GM19238 (cell line): Measurements from ENCODE around the gene MUC20.
"Not testable (repeated sequence)": the region's sequence is repeated elsewhere in the genome, so short reads cannot be mapped to it uniquely, and the experiment has no call there.

Experiments
- DNase-seq: peaks from one replicate; pipeline ENCODE4 v3.0.0; 2011; ENCODE audit warnings: low spot score; ENCODE audit not compliant: insufficient read length

MUC20 gene

DNA sequence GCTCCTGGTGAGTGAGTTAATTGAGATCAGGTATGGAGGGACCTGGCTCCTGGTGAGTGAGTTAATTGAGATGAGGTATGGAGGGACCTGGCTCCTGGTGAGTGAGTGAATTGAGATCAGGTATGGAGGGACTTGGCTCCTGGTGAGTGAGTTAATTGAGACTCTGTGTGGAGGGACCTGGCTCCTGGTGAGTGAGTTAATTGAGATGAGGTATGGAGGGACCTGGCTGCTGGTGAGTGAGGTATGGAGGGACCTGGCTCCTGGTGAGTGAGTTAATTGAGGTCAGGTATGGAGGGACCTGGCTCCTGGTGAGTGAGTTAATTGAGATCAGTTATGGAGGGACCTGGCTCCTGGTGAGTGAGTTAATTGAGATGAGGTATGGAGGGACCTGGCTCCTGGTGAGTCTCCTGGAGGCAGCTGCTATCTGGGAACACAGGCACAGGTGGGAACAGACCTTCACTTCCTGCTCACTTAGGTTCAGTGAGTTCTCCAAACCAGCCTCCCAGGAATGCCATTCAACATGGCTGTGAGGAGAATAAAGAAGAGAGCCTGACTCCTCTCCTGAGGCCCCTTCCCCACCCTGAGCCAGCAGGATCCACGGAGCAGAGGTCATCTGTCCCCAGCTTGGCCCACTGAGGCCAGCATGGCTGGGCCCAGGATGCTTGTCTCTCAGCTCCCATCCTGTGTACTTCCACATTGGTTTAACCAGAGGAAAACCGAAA lies 9.5 kb upstream of the MUC20 start:
- not testable (repeated sequence) for DNase-seq

DNA sequence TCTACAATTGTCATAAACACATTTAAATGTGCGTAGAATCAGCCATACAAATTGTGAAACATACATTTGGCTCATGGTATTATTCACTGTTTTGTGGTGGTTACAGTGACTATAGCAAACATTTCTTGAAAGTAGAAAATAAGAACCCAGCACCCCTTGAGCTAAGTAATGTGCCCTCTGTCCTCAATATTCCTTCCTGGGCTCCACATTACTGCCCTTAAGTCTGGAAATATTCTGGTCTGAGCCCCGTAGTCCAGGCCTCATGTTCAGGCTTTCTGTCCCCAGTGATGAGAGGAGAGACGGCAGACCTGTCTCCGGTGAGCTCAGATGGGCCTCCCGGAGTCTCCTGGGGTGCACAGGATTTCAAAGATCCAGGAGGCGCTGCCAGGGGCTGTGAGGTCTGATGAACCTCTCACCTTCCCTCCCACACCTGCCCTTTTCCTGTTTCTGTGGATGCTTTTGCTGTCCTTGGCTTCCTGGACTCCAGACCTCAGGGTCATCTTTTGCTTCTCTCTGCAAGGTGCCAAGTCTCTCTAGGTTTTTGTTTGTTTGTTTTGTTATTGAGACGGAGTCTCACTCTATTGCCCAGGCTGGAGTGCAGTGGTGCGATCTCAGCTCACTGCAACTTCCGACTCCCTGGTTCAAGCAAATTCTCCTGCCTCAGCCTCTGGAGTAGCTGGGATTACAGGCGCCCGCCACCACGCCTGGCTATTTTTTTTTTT lies 8.8 kb upstream of the MUC20 start:
- no peak for DNase-seq

DNA sequence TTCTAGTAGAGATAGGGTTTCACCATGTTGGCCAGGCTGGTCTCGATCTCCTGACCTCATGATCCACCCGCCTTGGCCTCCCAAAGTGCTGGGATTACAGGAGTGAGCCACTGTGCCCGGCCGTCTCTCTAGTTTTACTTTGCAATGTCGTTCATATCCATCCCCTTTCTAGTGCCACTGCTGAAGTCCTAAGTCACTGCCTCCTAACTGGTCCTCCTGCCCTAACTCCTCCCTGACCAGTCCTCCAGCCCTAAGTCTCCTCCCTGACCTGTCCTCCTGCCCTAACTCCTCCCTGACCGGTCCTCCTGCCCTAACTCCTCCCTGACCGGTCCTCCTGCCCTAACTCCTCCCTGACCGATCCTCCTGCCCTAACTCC lies 8.3 kb upstream of the MUC20 start:
- not testable (repeated sequence) for DNase-seq

DNA sequence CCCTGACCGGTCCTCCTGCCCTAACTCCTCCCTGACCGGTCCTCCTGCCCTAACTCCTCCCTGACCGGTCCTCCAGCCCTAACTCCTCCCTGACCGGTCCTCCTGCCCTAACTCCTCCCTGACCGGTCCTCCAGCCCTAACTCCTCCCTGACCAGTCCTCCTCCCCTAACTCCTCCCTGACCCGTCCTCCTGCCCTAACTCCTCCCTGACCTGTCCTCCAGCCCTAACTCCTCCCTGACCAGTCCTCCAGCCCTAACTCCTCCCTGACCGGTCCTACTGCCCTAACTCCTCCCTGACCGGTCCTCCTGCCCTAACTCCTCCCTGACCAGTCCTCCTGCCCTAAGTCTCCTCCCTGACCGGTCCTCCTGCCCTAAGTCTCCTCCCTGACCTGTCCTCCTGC lies 7.6 kb upstream of the MUC20 start:
- not testable (repeated sequence) for DNase-seq

DNA sequence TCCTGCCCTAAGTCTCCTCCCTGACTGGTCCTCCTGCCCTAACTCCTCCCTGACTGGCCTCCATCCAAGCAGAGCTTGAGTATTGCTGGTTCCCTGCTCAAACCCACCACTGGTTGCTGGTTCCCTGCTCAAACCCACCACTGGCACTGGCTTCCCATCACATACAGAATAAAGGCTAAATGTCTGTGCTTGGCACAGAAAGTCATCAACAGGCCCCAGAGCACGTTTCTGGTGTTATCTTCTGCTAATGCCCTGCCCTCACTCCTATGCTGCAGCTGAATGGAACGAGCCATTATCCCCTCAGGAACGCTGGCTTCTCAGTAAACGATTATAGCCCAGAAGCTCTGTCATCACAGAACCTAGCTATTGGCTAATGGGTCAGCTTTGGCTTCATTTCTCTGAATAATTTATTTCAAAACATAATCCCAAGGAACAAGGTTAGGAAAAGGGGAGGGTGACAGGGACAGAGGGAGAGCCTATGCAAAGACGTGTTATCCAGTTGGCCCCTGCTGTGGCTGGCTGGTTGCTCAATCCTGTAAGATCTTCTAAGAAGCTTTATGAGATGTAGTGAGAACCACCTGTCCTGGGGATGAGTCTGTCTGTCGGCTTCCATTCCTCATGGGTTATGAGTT lies 6.3 kb upstream of the MUC20 start:
- no peak for DNase-seq

DNA sequence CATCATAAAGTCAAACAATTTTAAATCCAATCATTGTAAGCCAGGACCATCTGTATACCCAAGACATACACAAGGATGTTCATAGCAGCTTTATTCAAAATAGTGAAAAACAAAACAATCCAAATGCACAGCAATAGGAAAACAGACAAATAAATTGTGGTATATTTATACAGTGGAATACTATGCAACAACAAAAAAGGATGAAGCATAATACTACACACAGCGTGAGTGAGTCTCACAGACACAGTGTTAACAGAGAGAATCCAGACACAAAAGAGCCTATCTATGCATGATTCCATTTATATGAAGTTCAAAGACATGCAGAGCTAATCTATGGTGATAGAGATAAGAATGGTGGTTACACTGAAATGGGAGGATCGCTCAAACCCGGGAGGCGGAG lies 5.6 kb upstream of the MUC20 start:
- no peak for DNase-seq

DNA sequence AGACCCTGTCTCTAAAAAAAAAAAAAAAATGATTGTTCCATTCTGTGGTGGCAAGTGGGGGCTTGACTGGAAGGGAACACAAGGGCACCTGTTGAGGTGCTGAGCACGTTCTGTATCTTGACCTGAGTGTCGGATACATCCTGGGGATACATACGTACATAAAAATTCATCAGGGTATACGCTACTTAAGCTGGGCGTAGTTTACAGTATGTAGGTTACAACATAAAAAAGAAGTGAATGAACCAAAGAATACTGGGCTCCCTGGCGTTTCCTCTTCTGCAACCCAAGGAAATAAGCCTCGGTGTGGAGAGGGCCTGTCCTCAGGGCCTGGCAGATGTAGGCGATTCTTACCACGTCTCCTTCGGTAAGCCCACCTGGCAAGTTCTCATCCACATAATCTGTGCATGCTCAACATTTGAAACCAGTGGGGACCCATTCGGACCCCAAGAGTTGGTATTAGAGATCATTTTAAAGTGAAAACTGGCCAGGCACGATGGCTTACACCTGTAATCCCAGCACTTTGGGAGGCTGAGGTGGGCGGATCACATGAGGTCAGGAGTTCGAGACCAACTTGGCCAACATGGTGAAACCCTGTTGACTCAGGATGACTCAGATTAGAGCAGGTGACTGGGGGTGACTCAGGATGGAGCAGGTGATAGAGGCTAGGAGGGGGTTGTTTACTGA lies 5.1 kb upstream of the MUC20 start:
- no peak for DNase-seq

DNA sequence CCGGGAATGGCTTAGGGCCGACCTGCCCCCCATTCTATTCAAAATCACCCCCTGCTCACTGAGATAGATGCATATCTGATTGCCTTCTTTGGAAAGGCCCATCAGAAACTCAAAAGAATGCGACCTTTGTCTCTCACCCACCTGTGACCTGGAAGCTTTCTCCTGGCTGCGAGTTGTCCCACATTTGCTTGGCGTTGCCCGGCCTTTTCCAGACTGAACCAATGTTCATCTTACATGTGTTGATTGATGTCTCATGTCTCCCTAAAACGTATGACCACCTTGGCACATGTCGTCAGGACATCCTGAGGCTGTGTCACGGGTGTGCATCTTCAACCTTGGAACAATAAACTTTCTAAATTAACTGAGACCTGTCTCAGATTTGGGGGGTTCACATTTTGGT lies 3.4 kb upstream of the MUC20 start:
- DNase-seq = no peak

DNA sequence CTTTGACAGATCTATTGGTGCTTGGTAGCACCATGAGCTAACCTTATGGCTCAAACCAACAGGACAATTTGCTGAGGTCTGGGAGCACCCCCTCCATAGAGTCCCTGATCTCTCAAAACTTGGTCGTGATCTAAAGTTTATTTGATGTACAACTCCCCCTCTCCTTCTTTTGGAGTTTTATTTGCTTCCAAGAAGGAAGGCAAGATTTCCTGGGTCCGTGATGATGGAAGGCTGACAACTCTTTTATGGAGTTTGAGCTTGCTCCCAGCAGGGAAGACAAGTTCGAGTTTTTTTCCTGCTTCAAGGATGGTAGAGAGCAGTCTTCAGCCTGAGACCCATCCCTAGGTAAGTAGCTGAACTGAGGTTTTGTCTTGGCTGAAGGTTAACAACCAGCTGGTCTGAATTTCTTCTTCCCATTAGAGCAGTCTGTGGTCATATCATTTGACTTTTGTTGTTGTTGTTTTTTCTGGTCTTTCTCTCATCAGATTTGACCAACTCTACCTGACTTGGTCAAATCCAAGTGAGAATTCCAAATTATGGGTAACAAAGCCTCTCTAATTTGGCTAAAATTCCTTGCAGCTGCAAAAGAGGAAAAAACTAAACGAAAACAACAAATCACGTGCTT lies 2.8 kb upstream of the MUC20 start:
- DNase-seq = no peak

DNA sequence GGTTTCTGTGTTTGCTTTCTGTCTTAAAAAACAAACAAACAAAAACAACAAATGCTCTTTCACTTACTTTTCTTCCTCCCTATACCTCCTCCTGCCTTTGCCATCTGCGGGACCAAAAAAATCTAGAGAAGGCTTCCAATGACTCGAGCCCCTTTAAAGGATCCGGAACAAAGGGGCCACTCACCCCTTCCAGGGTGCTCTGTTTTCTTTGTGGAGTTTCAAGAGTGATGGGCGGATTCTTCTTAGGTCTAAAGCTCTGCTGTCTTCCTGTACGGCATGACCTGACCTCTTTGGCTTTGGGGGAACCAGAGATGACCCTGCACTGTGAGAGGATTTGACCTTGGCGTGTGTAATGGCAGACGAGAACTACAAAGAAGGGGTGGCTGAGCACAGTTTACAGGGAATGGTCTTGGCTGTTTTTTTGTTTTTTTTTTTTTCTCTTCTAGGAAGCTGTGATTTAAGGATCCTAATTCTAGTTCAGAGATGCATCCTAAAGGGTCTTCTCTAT lies 2.2 kb upstream of the MUC20 start:
- no peak for DNase-seq

DNA sequence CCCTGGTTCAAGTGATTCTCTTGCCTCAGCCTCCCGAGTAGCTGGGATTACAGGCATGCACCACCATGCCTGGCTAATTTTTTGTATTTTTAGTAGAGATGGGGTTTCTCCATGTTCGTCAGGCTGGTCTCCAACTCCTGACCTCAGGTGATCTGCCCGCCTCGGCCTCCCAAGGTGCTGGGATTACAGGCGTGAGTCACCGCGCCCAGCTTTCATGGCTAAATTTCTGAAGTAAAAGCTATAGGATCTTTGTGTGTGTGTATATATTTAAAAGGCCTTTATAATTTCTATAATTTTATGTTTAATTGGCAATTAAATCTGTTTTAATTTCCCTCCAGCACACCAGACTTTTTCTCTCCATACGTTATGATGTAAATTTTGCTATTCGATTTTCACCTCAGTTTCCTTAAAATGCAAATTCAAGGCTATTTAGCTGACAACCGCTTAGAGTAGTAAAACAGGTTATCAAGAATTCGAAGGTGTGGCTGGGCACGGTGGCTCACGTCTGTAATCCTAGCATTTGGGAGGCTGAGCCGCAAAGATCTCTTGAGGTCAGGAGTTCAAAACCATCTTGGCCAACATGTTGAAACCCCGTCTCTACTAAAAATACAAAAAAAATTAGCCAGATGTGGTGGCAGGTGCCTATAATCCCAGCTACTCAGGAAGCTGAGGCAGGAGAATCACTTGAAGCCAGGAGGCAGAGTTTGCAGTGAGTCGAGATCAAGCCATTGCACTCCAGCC lies 1.1 kb upstream of the MUC20 start:
- not testable (repeated sequence) for DNase-seq

DNA sequence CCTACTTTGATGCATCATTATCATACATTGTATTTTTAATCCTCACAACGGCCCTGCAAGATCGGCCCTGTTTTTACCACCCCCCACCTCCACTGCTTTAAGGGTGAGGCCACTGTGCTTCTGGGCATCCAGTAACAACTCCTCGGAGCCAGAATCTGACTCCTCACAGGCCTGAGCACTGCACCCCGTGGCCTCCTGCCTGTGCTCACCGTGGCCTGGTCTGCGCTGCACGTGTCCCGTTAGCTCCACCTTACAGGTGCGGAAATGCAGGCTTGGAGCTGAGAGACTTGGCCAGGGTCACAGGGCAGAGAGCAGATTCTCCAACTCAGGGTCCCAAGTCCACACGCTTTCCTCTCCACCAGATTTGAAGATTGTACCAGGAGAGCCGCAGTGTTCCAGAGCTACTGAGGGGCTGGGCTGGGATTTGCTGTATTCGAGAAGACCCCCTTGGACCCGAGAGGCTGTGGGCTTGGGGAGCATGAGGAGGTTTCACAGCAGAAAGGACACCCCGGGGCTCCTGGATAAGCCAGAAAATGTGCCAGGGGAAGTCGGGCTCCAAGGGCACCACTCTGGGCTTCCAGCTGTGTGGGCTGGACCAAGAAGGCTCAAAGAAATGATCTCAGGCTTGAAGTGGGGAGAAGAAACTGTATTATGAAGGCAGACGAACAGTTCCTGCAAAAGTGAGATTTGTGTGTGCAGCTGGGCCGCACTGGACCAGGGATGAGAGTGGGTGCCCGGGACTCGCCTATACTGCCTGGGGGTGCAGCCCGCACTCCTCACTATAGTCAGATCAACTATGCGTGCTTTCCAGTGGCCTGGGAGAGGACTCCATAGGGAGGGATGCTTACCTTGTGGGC lies 1.6 kb downstream of the MUC20 start:
- DNase-seq = not testable (repeated sequence)

DNA sequence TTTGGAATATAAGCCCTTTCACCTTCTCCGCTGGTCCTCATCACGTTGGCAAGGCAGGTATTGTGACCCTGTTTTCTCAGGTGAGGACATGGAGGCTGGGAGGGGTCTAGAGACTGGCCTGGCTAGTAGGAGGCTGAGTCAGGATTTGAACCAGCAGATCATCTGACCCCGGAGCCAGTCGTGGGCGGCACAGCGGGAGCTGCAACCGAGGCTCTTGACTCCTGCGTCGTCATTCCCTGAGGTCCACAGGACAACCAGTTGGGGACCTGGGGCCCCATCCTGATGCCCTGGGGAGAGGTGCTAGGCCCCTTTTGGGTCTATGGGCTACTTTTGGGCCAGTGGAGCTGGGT lies 2.2 kb downstream of the MUC20 start:
- not testable (repeated sequence) for DNase-seq

DNA sequence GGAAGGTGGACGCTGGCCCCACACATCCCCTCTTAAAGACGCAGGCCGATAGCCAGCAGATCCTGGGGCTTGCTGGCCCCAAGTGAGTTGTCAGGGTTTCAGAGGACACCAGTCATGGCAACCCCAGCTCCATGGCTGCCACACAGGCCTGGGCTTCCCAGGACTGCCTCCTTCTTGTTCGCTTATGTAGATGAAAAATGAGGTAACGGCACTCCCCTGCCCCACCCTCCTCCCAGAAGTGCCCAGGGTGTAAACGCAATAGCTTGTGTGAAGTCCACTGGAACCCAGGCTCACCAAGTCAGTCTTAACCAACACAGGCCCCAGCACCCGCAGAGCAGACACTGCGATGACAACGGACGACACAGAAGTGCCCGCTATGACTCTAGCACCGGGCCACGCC lies 3.6 kb downstream of the MUC20 start:
- DNase-seq = not testable (repeated sequence)

DNA sequence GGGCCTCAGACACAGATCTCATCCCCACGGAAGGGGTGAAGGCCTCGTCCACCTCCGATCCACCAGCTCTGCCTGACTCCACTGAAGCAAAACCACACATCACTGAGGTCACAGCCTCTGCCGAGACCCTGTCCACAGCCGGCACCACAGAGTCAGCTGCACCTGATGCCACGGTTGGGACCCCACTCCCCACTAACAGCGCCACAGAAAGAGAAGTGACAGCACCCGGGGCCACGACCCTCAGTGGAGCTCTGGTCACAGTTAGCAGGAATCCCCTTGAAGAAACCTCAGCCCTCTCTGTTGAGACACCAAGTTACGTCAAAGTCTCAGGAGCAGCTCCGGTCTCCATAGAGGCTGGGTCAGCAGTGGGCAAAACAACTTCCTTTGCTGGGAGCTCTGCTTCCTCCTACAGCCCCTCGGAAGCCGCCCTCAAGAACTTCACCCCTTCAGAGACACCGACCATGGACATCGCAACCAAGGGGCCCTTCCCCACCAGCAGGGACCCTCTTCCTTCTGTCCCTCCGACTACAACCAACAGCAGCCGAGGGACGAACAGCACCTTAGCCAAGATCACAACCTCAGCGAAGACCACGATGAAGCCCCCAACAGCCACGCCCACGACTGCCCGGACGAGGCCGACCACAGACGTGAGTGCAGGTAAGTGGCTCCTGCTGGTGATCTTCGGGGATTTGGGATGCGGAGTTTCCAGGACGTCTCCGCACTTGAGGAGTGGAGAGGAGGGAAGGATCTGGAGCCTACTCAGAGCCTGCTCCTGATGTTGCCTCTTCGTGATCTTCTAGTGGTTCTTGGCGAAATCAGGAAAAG lies 5.3 kb downstream of the MUC20 start:
- not testable (repeated sequence) for DNase-seq

DNA sequence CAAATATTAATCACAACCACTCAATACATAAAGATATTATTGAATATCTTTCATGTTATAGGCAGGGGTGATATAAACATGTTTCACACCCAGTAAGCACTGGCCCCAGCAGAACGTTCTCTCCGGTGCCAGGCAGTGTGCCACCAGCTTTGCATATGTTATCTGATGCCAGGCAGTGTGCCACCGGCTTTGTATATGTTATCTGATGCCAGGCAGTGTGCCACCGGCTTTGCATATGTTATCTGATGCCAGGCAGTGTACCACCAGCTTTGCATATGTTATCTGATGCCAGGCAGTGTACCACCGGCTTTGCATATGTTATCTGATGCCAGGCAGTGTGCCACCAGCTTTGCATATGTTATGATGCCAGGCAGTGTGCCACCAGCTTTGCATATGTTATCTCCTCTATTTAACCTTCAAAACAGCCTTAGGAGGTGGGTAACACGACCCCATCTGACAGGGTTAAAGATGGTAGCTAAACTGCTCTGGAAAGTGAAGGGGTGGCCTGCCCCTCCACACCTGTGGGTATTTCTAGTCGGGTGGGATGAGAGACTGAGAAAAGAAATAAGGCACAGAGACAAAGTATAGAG lies 6.9 kb downstream of the MUC20 start:
- DNase-seq = no peak

DNA sequence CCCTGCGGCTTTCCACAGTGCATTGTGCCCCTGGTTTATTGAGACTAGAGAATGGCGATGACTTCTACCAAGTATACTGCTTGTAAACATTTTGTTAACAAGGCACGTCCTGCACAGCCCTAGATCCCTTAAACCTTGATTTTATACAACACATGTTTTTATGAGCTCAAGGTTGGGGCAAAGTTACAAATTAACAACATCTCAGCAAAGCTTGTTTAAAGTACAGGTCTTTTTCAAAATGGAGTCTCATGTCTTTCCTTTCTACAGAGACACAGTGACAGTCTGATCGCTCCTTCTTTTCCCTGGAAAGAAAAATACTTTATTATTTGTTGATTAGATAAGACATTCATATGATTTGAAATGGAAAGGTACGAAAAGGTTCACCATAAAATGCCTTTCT lies 8.0 kb downstream of the MUC20 start:
- DNase-seq = not testable (repeated sequence)

DNA sequence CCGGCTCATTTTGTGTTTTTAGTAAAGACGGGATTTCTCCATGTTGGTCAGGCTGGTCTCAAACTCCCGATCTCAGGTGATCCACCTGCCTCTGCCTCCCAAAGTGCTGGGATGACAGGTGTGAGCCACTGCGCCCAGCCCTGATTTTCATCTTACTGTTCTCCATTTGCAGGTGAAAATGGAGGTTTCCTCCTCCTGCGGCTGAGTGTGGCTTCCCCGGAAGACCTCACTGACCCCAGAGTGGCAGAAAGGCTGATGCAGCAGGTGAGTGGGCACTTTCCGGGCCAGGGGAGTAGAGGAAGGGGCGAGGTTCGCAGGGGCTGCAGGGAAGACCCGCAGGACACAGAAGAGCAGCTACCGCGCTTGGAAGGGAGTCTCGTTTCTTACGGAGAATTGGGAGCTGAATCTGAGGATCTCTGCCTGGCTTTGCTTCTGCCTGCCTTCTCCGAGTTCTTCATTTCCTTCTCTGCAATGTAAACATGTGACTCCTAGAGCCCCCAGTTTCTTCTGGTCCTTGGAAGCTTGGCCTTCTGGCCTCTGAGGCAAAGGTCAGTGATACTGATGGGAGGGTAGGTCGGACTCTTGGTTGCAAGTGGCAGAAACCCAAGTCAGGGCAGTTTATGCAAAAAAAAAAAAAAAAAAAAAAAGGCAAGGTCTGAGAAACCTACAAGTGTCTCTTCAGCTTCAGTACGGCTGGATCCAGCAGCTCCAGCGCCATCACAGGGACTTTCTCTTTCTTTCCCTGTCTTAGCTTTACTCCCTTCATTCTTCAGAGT lies 8.9 kb downstream of the MUC20 start:
- DNase-seq = no peak
